ENCODE results near the gene SULF2.
"Not testable (repeated sequence)": the region's sequence is repeated elsewhere in the genome, so short reads cannot be mapped to it uniquely, and the experiment has no call there.

Gene SULF2

GRCh38 chr20:47785311-47785853 lies at the start of gene SULF2:
Gene SULF2 (minus strand): TSS chr20:47785481. CDS start chr20:47757363, 28,118 bp downstream.
- DNase-seq, result no peak

GRCh38 chr20:47831675-47832074 lies 46.4 kb upstream of the SULF2 start:
- not testable (repeated sequence) for DNase-seq

GRCh38 chr20:47826716-47827115 lies 41.4 kb upstream of the SULF2 start:
- DNase-seq, result not testable (repeated sequence)

GRCh38 chr20:47826006-47826405 lies 40.7 kb upstream of the SULF2 start:
- DNase-seq, result not testable (repeated sequence)

- no peak for DNase-seq
These were observed 39.9 kb upstream of the SULF2 start for GRCh38 chr20:47825011-47825762.

- not testable (repeated sequence) for DNase-seq
These were observed 38.7 kb upstream of the SULF2 start for GRCh38 chr20:47823941-47824340.

- no peak for DNase-seq
These were observed 36.3 kb upstream of the SULF2 start for GRCh38 chr20:47821481-47822100.

- no peak for DNase-seq
These were observed 33.8 kb upstream of the SULF2 start for GRCh38 chr20:47818996-47819609.

- no peak for DNase-seq
These were observed 33.2 kb upstream of the SULF2 start for GRCh38 chr20:47818466-47818865.

- DNase-seq, result no peak
These were observed 32.7 kb upstream of the SULF2 start for GRCh38 chr20:47818016-47818415.

GRCh38 chr20:47817573-47817972 lies 32.3 kb upstream of the SULF2 start:
- no peak for DNase-seq

- DNase-seq, result no peak
These were observed 31.5 kb upstream of the SULF2 start for GRCh38 chr20:47816487-47817451.

- no peak for DNase-seq
These were observed 30.6 kb upstream of the SULF2 start for GRCh38 chr20:47815866-47816265.

GRCh38 chr20:47815416-47815806 lies 30.1 kb upstream of the SULF2 start:
- DNase-seq, result no peak

- no peak for DNase-seq
These were observed 29.5 kb upstream of the SULF2 start for GRCh38 chr20:47814632-47815415.

- no peak for DNase-seq
These were observed 25.6 kb upstream of the SULF2 start for GRCh38 chr20:47810721-47811347.

GRCh38 chr20:47810116-47810677 lies 24.9 kb upstream of the SULF2 start:
- no peak for DNase-seq

GRCh38 chr20:47809161-47809960 lies 24.1 kb upstream of the SULF2 start:
- DNase-seq, result no peak

GRCh38 chr20:47805951-47806350 lies 20.7 kb upstream of the SULF2 start:
- DNase-seq, result no peak

- not testable (repeated sequence) for DNase-seq
These were observed 19.7 kb upstream of the SULF2 start for GRCh38 chr20:47804972-47805371.

All from CD4-positive, alpha-beta T cell treated with Interleukin-10 for 1 hour (primary cell).